Measurements from ENCODE around the gene KLHL12.
A peak's percentile ranks its signal among the peaks of the same experiment; 100 is the strongest.

KLHL12 gene

GRCh38 chr1:202926581-202927491 lies at the start of gene KLHL12:
Gene KLHL12, minus strand, starts transcription at chr1:202927234. Its CDS starts 2,072 bp downstream, at chr1:202925162.
- peak; percentile 95 for DNase-seq

GRCh38 chr1:202976633-202977032 lies 49.6 kb upstream of the KLHL12 start:
- no peak for DNase-seq

- DNase-seq, result no peak
Measured at GRCh38 chr1:202974856-202975255, 47.8 kb upstream of the KLHL12 start.

GRCh38 chr1:202972046-202972445 lies 45.0 kb upstream of the KLHL12 start:
- DNase-seq, result no peak

- peak; percentile 11 for DNase-seq
Measured at GRCh38 chr1:202968895-202969295, 41.9 kb upstream of the KLHL12 start.

GRCh38 chr1:202968351-202968750 lies 41.3 kb upstream of the KLHL12 start:
- DNase-seq, result no peak

GRCh38 chr1:202967684-202968281 lies 40.7 kb upstream of the KLHL12 start:
- DNase-seq, result no peak

- DNase-seq, result no peak
Measured at GRCh38 chr1:202966006-202966898, 39.2 kb upstream of the KLHL12 start.

GRCh38 chr1:202965422-202965821 lies 38.4 kb upstream of the KLHL12 start:
- DNase-seq, result no peak

- DNase-seq, result no peak
Measured at GRCh38 chr1:202964791-202965410, 37.9 kb upstream of the KLHL12 start.

- no peak for DNase-seq
Measured at GRCh38 chr1:202961220-202961880, 34.3 kb upstream of the KLHL12 start.

- no peak for DNase-seq
Measured at GRCh38 chr1:202959276-202959620, 32.2 kb upstream of the KLHL12 start.

GRCh38 chr1:202958544-202959275 lies 31.7 kb upstream of the KLHL12 start:
- no peak for DNase-seq

- peak; percentile 95 for DNase-seq
Measured at GRCh38 chr1:202957733-202958543, 30.9 kb upstream of the KLHL12 start, which contains the start of gene ADIPOR1. Gene ADIPOR1, minus strand, starts transcription at chr1:202958312. Its CDS starts 7,242 bp downstream, at chr1:202951070.

GRCh38 chr1:202956969-202957368 lies 29.9 kb upstream of the KLHL12 start:
- no peak for DNase-seq

- no peak for DNase-seq
Measured at GRCh38 chr1:202954057-202954745, 27.2 kb upstream of the KLHL12 start.

GRCh38 chr1:202953392-202953791 lies 26.4 kb upstream of the KLHL12 start:
- DNase-seq, result no peak

- DNase-seq, result no peak
Measured at GRCh38 chr1:202952818-202953217, 25.8 kb upstream of the KLHL12 start.

- DNase-seq, result no peak
Measured at GRCh38 chr1:202952099-202952498, 25.1 kb upstream of the KLHL12 start.

GRCh38 chr1:202951437-202951836 lies 24.4 kb upstream of the KLHL12 start:
- no peak for DNase-seq

Data from activated naive CD4-positive, alpha-beta T cell treated with Interleukin-2 at 50 U/mL for 16 hours (primary cell).